OCI-LY1 (cell line): Measurements from ENCODE around the gene ZNF410.

ENCODE experiments used
- EZH2 ChIP-seq: fragments of 200-600 bp; sonication (generic), shearing (Covaris generic); IDR thresholded peaks from 2 replicates; pipeline ENCODE4 v1.8.0; 2017; ENCODE audit warnings: borderline replicate concordance, mixed run types, mild to moderate bottlenecking, antibody characterized with exemption, low read length, moderate library complexity, mixed read lengths
- TF ChIP-seq, protein P1 (sequence below): fragments of 200-600 bp; sonication (generic), shearing (Covaris generic); IDR thresholded peaks from 2 replicates; pipeline ENCODE4 v1.5.1; 2017; ENCODE audit warnings: mild to moderate bottlenecking, antibody characterized with exemption, low read length, moderate library complexity, mixed read lengths

DNA sequence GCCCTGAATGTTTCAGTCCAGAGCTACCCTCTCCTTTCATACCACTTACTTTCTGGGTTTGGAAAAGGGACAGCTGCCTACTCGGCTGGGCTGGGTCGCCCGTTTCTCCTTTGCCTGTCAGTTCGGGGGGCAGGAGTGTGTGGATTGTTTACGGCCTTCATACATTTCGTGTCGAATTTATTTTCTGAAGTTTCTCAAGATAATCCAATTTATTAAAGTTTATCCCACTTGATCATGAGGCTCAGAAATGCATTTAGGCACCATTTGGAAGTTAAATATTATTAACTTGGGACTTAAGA lies 608 bp downstream of the ZNF410 start:
- TF ChIP-seq, protein P1, sequence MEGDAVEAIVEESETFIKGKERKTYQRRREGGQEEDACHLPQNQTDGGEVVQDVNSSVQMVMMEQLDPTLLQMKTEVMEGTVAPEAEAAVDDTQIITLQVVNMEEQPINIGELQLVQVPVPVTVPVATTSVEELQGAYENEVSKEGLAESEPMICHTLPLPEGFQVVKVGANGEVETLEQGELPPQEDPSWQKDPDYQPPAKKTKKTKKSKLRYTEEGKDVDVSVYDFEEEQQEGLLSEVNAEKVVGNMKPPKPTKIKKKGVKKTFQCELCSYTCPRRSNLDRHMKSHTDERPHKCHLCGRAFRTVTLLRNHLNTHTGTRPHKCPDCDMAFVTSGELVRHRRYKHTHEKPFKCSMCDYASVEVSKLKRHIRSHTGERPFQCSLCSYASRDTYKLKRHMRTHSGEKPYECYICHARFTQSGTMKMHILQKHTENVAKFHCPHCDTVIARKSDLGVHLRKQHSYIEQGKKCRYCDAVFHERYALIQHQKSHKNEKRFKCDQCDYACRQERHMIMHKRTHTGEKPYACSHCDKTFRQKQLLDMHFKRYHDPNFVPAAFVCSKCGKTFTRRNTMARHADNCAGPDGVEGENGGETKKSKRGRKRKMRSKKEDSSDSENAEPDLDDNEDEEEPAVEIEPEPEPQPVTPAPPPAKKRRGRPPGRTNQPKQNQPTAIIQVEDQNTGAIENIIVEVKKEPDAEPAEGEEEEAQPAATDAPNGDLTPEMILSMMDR, result no peak
- TF ChIP-seq EZH2, result no peak
